HEK293 (cell line): ENCODE measurements around the gene GPR84.

ENCODE experiments used
- CTCF ChIA-PET: fragments of 350-600 bp; formaldehyde crosslinking; extraction: SDS; loops from one replicate; lab custom pipeline; 2021; ENCODE audit warnings: antibody characterized with exemption; lab: Yijun Ruan, JAX
- POLR2A ChIA-PET: fragments of 300-600 bp; formaldehyde crosslinking; extraction: SDS; loops from one replicate; lab custom pipeline; 2020; ENCODE audit warnings: antibody characterized with exemption, inconsistent platforms; lab: Yijun Ruan, JAX
- H3K27ac ChIP-seq: fragments of 200-500 bp; sonication (Bioruptor generic); 2 replicates; pipeline ENCODE4 v1.5.1; 2014; ENCODE audit warnings: low read depth, low read length, control low read depth, inconsistent platforms; ENCODE audit errors: extremely low read depth
- H3K36me3 ChIP-seq, 2 experiments: fragments of 200-500 bp in 1 of 2; sonication (Bioruptor generic) in 1 of 2; 1 replicate in 1 of 2; 2 replicates in 1 of 2; pipeline ENCODE4 v1.5.1; 2014 to 2017; ENCODE audit warnings: inconsistent platforms in 2 of 2, low read length in 2 of 2; ENCODE audit not compliant: control insufficient read depth in 2 of 2, insufficient read depth in 1 of 2
- H3K4me1 ChIP-seq: fragments of 200-500 bp; sonication (Bioruptor generic); 2 replicates; pipeline ENCODE4 v1.5.1; 2014; ENCODE audit warnings: mild to moderate bottlenecking, low read length, inconsistent platforms; ENCODE audit not compliant: control insufficient read depth, insufficient read depth
- H3K4me3 ChIP-seq: 2 replicates; pipeline ENCODE4 v1.5.1; 2011; ENCODE audit warnings: low read depth, mild to moderate bottlenecking, control low read depth, low read length, moderate library complexity
- H3K9me3 ChIP-seq: fragments of 200-500 bp; sonication (Bioruptor generic); 2 replicates; pipeline ENCODE4 v1.5.1; 2014; ENCODE audit warnings: low read depth, low read length, inconsistent platforms; ENCODE audit not compliant: control insufficient read depth, insufficient read depth
- BCL11A ChIP-seq: fragments of 450-650 bp; formaldehyde crosslinking; IDR thresholded peaks from 2 replicates; pipeline ENCODE4 v1.5.1; 2016; ENCODE audit warnings: low read depth, missing biosample characterization, missing genetic modification characterization
- FEZF1 ChIP-seq: fragments of 450-650 bp; formaldehyde crosslinking; IDR thresholded peaks from 2 replicates; pipeline ENCODE4 v1.5.1; 2016; ENCODE audit warnings: missing biosample characterization, missing genetic modification characterization
- GLIS2 ChIP-seq: fragments of 450-650 bp; formaldehyde crosslinking; IDR thresholded peaks from 2 replicates; pipeline ENCODE4 v1.5.1; 2016; ENCODE audit warnings: missing biosample characterization, missing genetic modification characterization
- PATZ1 ChIP-seq: fragments of 450-650 bp; formaldehyde crosslinking; IDR thresholded peaks from 2 replicates; pipeline ENCODE4 v1.5.1; 2016; ENCODE audit warnings: missing biosample characterization, missing genetic modification characterization
- PRDM10 ChIP-seq: fragments of 450-650 bp; formaldehyde crosslinking; IDR thresholded peaks from 2 replicates; pipeline ENCODE4 v1.5.1; 2016; ENCODE audit warnings: missing biosample characterization, missing genetic modification characterization
- PRDM6 ChIP-seq: fragments of 450-650 bp; formaldehyde crosslinking; IDR thresholded peaks from 2 replicates; pipeline ENCODE4 v1.5.1; 2017; ENCODE audit warnings: missing biosample characterization, missing genetic modification characterization
- SP2 ChIP-seq: fragments of 450-650 bp; formaldehyde crosslinking; IDR thresholded peaks from 2 replicates; pipeline ENCODE4 v1.5.1; 2016; ENCODE audit warnings: missing biosample characterization, missing genetic modification characterization
- SP7 ChIP-seq: fragments of 450-650 bp; formaldehyde crosslinking; IDR thresholded peaks from 2 replicates; pipeline ENCODE4 v1.5.1; 2016; ENCODE audit warnings: missing biosample characterization, missing genetic modification characterization
- WT1 ChIP-seq: fragments of 450-650 bp; formaldehyde crosslinking; IDR thresholded peaks from 2 replicates; pipeline ENCODE4 v1.5.1; 2016; ENCODE audit warnings: missing biosample characterization, missing genetic modification characterization
- YY2 ChIP-seq: fragments of 450-650 bp; formaldehyde crosslinking; IDR thresholded peaks from 2 replicates; pipeline ENCODE4 v1.5.1; 2016; ENCODE audit warnings: missing biosample characterization, missing genetic modification characterization
- ZFHX2 ChIP-seq: fragments of 450-650 bp; formaldehyde crosslinking; conservative IDR thresholded peaks from 2 replicates; pipeline ENCODE4 v1.5.1; 2016; ENCODE audit warnings: missing biosample characterization, missing genetic modification characterization
- ZIC2 ChIP-seq: fragments of 450-650 bp; formaldehyde crosslinking; IDR thresholded peaks from 2 replicates; pipeline ENCODE4 v1.5.1; 2016; ENCODE audit warnings: missing biosample characterization, missing genetic modification characterization
- ZNF10 ChIP-seq: fragments of 450-650 bp; formaldehyde crosslinking; IDR thresholded peaks from 2 replicates; pipeline ENCODE4 v1.5.1; 2017; ENCODE audit warnings: missing biosample characterization, missing genetic modification characterization
- ZNF184 ChIP-seq: fragments of 450-650 bp; IDR thresholded peaks from 2 replicates; pipeline ENCODE4 v1.5.1; 2018; ENCODE audit warnings: missing biosample characterization, mild to moderate bottlenecking, missing genetic modification characterization
- ZNF24 ChIP-seq: fragments of 450-650 bp; formaldehyde crosslinking; IDR thresholded peaks from 2 replicates; pipeline ENCODE4 v1.5.1; 2016; ENCODE audit warnings: missing biosample characterization, missing genetic modification characterization
- ZNF449 ChIP-seq: fragments of 450-650 bp; formaldehyde crosslinking; IDR thresholded peaks from 2 replicates; pipeline ENCODE4 v1.5.1; 2017; ENCODE audit warnings: missing biosample characterization, mild to moderate bottlenecking, missing genetic modification characterization, moderate library complexity
- ZNF513 ChIP-seq: fragments of 450-650 bp; IDR thresholded peaks from 2 replicates; pipeline ENCODE4 v1.5.1; 2018; ENCODE audit warnings: missing biosample characterization, missing genetic modification characterization
- ZNF518A ChIP-seq: fragments of 450-650 bp; formaldehyde crosslinking; conservative IDR thresholded peaks from 2 replicates; pipeline ENCODE4 v1.5.1; 2016; ENCODE audit warnings: low read depth, missing biosample characterization, missing genetic modification characterization
- ZNF621 ChIP-seq: fragments of 450-650 bp; formaldehyde crosslinking; IDR thresholded peaks from 2 replicates; pipeline ENCODE4 v1.5.1; 2017; ENCODE audit warnings: missing biosample characterization, missing genetic modification characterization
- ZNF629 ChIP-seq: fragments of 450-650 bp; formaldehyde crosslinking; IDR thresholded peaks from 2 replicates; pipeline ENCODE4 v1.5.1; 2017; ENCODE audit warnings: missing biosample characterization, missing genetic modification characterization
- ZSCAN16 ChIP-seq: fragments of 450-650 bp; formaldehyde crosslinking; IDR thresholded peaks from 2 replicates; pipeline ENCODE4 v1.5.1; 2016; ENCODE audit warnings: missing biosample characterization, missing genetic modification characterization
- ZXDB ChIP-seq: fragments of 450-650 bp; formaldehyde crosslinking; IDR thresholded peaks from 2 replicates; pipeline ENCODE4 v1.5.1; 2016; ENCODE audit warnings: missing biosample characterization, missing genetic modification characterization

GPR84 gene

GRCh38 chr12:54352022-54352531, 12.2 kb downstream of the GPR84 start:
- ChIA-PET POLR2A (interaction anchor here (0.8 to 2.0 kb wide), 5 partner anchors 10 to 72 kb away, joined by 3 to 10 read pairs (median 3); partner anchors contain the start of genes CBX5, COPZ1 and HNRNPA1), CTCF (interaction anchor here (0.5 to 3.0 kb wide), 10 partner anchors 9 to 322 kb away, joined by 3 to 17 read pairs (median 4); no protein-coding TSS in a partner anchor)
- no peak overlapping the region for H3K4me3 ChIP-seq
- peak overlapping the region; percentile 71 for H3K27ac ChIP-seq
- H3K9me3 ChIP-seq, result no peaks in the 10 kb centered on the region
- peaks cover 13 to 43% of the 10 kb centered on the region in 2 experiments for H3K36me3 ChIP-seq
- H3K4me1 ChIP-seq, result peaks cover 18% of the 10 kb centered on the region
- peak; percentile 78; the same call in 1 of the 2 replicates for TF ChIP-seq ZXDB (tag by site-specific recombination)
- peak; percentile 32 for TF ChIP-seq SP2 (tag by site-specific recombination)
- TF ChIP-seq WT1 (tag by site-specific recombination), result peak; percentile 12
- TF ChIP-seq ZFHX2 (tag by site-specific recombination), result peak; percentile 93
- no peak for TF ChIP-seq PRDM6 (tag by site-specific recombination)
- 0 out of 2 replicates have a peak, but pooled peaks have one; percentile 28 for TF ChIP-seq YY2 (tag by site-specific recombination)
- TF ChIP-seq ZNF10 (tag by site-specific recombination), result 0 out of 2 replicates have a peak, but pooled peaks have one; percentile 47
- TF ChIP-seq ZNF449 (tag by site-specific recombination), result peak; percentile 93
- TF ChIP-seq ZNF621, result no peak
- peak; percentile 86 for TF ChIP-seq PATZ1
- no peak for TF ChIP-seq ZNF518A (tag by site-specific recombination)
- peak; percentile 85; the same call in 1 of the 2 replicates for TF ChIP-seq ZNF24 (tag by site-specific recombination)
- TF ChIP-seq GLIS2 (tag by site-specific recombination), result peak; percentile 73
- no peak for TF ChIP-seq ZNF513
- TF ChIP-seq FEZF1 (tag by site-specific recombination), result peak; percentile 57
- no peak for TF ChIP-seq ZSCAN16 (tag by site-specific recombination)
- TF ChIP-seq PRDM10 (tag by site-specific recombination), result peak; percentile 90
- peak; percentile 77 for TF ChIP-seq SP7 (tag by site-specific recombination)
- no peak for TF ChIP-seq ZNF184 (tag by site-specific recombination)
- 0 out of 2 replicates have a peak, but pooled peaks have one; percentile 16 for TF ChIP-seq BCL11A
- peak; percentile 61 for TF ChIP-seq ZNF629 (tag by site-specific recombination)
- TF ChIP-seq ZIC2 (tag by site-specific recombination), result 0 out of 2 replicates have a peak, but pooled peaks have one; percentile 24
